SK-N-SH (cell line): ENCODE measurements around the gene AHCYL2. TPM values are rescaled to one million over a fixed set of nuclear protein-coding genes. Genes with fewer than 3 reads are reported as not detected.
A peak's percentile ranks its signal among the peaks of the same experiment; 100 is the strongest.
"Not testable (repeated sequence)": the region's sequence is repeated elsewhere in the genome, so short reads cannot be mapped to it uniquely, and the experiment has no call there.

ENCODE experiments used
- CTCF ChIA-PET: fragments of 300-600, 350-600 bp; formaldehyde crosslinking; extraction: SDS; loops from one replicate; lab custom pipeline; 2021; lab: Yijun Ruan, JAX
- POLR2A ChIA-PET: fragments of 350-600 bp; sonication (Branson Sonifier 250); formaldehyde crosslinking; extraction: SDS; loops from one replicate; lab custom pipeline; 2020; ENCODE audit warnings: antibody characterized with exemption, inconsistent platforms; lab: Yijun Ruan, JAX
- DNase-seq: peaks from one replicate; pipeline ENCODE4 v3.0.0; 2012
- H2AFZ ChIP-seq: fragments of 200-600 bp; sonication (generic); 2 replicates; pipeline ENCODE4 v1.8.1; 2016; ENCODE audit warnings: antibody characterized with exemption, mild to moderate bottlenecking, low read depth
- H3F3A ChIP-seq: fragments of 200-600 bp; sonication (generic); replicated peaks from 2 replicates; pipeline ENCODE3; 2016; ENCODE audit warnings: antibody characterized with exemption, mild to moderate bottlenecking; ENCODE audit not compliant: insufficient read depth
- H3K27ac ChIP-seq, 2 experiments: fragments of 200-500 bp in 1 of 2; fragments of 200-600 bp in 1 of 2; sonication (Bioruptor generic) in 1 of 2; sonication (generic), shearing (Covaris generic) in 1 of 2; 2 replicates each; pipeline versions ENCODE4 v1.5.1 to v1.6.1; 2014 to 2016; ENCODE audit warnings: low read depth in 2 of 2, inconsistent platforms in 1 of 2, low read length in 1 of 2, mild to moderate bottlenecking in 1 of 2, mixed read lengths in 1 of 2
- H3K27me3 ChIP-seq: fragments of 200-600 bp; sonication (generic), shearing (Covaris generic); 2 replicates; pipeline ENCODE4 v1.6.1; 2016; ENCODE audit warnings: mixed run types; ENCODE audit not compliant: insufficient read depth
- H3K36me3 ChIP-seq, 2 experiments: fragments of 200-500 bp in 1 of 2; fragments of 200-600 bp in 1 of 2; sonication (Bioruptor generic) in 1 of 2; sonication (generic) in 1 of 2; replicated peaks in 1 of 2; 2 replicates each; pipeline versions ENCODE3 to v1.5.1; 2014 to 2016; ENCODE audit warnings: low read length in 1 of 2, mild to moderate bottlenecking in 1 of 2; ENCODE audit not compliant: insufficient read depth in 2 of 2, control insufficient read depth in 1 of 2
- H3K4me1 ChIP-seq, 2 experiments: fragments of 200-500 bp in 1 of 2; fragments of 200-600 bp in 1 of 2; sonication (Bioruptor generic) in 1 of 2; sonication (generic), shearing (Covaris generic) in 1 of 2; 2 replicates each; pipeline versions ENCODE4 v1.5.1 to v1.6.1; 2014 to 2016; ENCODE audit warnings: low read depth in 1 of 2, low read length in 1 of 2, mixed run types in 1 of 2; ENCODE audit not compliant: insufficient read depth in 2 of 2, control insufficient read depth in 1 of 2
- H3K4me2 ChIP-seq: fragments of 200-600 bp; sonication (generic), shearing (Covaris generic); 2 replicates; pipeline ENCODE4 v1.6.1; 2017; ENCODE audit warnings: mixed run types
- H3K4me3 ChIP-seq, 2 experiments: fragments of 200-500 bp in 1 of 2; fragments of 200-600 bp in 1 of 2; sonication (Bioruptor generic) in 1 of 2; sonication (generic), shearing (Covaris generic) in 1 of 2; 2 replicates each; pipeline versions ENCODE4 v1.5.1 to v1.8.1; 2014 to 2016; ENCODE audit warnings: low read depth in 2 of 2, inconsistent platforms in 1 of 2, low read length in 1 of 2, mild to moderate bottlenecking in 1 of 2, mixed read lengths in 1 of 2, moderate library complexity in 1 of 2
- H3K79me2 ChIP-seq: fragments of 200-600 bp; sonication (generic); 2 replicates; pipeline ENCODE4 v1.8.1; 2017; ENCODE audit warnings: mild to moderate bottlenecking; ENCODE audit not compliant: insufficient read depth
- H3K9ac ChIP-seq: fragments of 200-600 bp; sonication (generic); 2 replicates; pipeline ENCODE4 v1.6.1; 2017; ENCODE audit warnings: mixed run types
- H3K9me2 ChIP-seq: fragments of 200-600 bp; sonication (generic); 2 replicates; pipeline ENCODE4 v1.6.1; 2017; ENCODE audit warnings: mixed run types
- H3K9me3 ChIP-seq: fragments of 200-600 bp; sonication (generic); 2 replicates; pipeline ENCODE4 v1.6.1; 2017; ENCODE audit warnings: mixed run types, mild to moderate bottlenecking, moderate library complexity
- H4K20me1 ChIP-seq: fragments of 200-600 bp; sonication (generic); 2 replicates; pipeline ENCODE4 v1.6.1; 2017; ENCODE audit warnings: mild to moderate bottlenecking, mixed run types; ENCODE audit not compliant: insufficient read depth
- RAD21 ChIP-seq: IDR thresholded peaks from 2 replicates; pipeline ENCODE4 v1.6.1; 2012; ENCODE audit warnings: mild to moderate bottlenecking, low read length
- RXRA ChIP-seq: IDR thresholded peaks from 2 replicates; pipeline ENCODE4 v1.4.0; 2012; ENCODE audit warnings: low read depth, mild to moderate bottlenecking, borderline replicate concordance
- SMC3 ChIP-seq: IDR thresholded peaks from 2 replicates; pipeline ENCODE4 v1.6.1; 2012; ENCODE audit warnings: low read depth, low read length, improper control_type of control experiment
- WGBS: methylation state at CpG from one replicate; pipeline ENCODE4 v1.1.6; 2017; ENCODE audit warnings: low lambda C conversion rate; 5-methylcytosine and 5-hydroxymethylcytosine counted together
- polyA plus RNA-seq, 3 experiments: library from polyadenylated mRNA; depleted of rRNA; stranded (reverse); fragments of >200 nt; gene quantifications; 2 replicates each; pipeline ENCODE4 v1.2.3, GENCODE V29; 2012

Gene AHCYL2
- polyA plus RNA-seq, 1 of the 3 experiments (the other 2 are of a cell fraction), result 20.4 TPM

- peak; percentile 73 for TF ChIP-seq RAD21
- no peak for TF ChIP-seq RXRA
- peak; percentile 34; the same call in 1 of the 2 replicates for TF ChIP-seq SMC3
Measured at GRCh38 chr7:129213828-129214227, 11.0 kb upstream of the AHCYL2 start (continued).

- peaks cover 11 to 18% of the 10 kb centered on the region in 2 experiments for H3K36me3 ChIP-seq
- H3F3A ChIP-seq, H4K20me1 ChIP-seq, H2AFZ ChIP-seq, H3K4me2 ChIP-seq, POLR2A ChIA-PET, H3K9me3 ChIP-seq, DNase-seq, H3K4me1 ChIP-seq, H3K27me3 ChIP-seq, H3K27ac ChIP-seq, H3K4me3 ChIP-seq, H3K79me2 ChIP-seq, H3K9me2 ChIP-seq, H3K9ac ChIP-seq: not testable (repeated sequence)
- 94% methylated on average over 15 of the region's 15 CpGs for WGBS
- CTCF ChIA-PET, result interaction anchor here (0.9 to 14.2 kb wide), 4 partner anchors 33 to 85 kb away, joined by 3 to 385 read pairs (median 26); no protein-coding TSS in a partner anchor
Measured at GRCh38 chr7:129215691-129216090, 9.1 kb upstream of the AHCYL2 start.

- H3K4me1 ChIP-seq, POLR2A ChIA-PET, H3K27ac ChIP-seq, H4K20me1 ChIP-seq, H3K9me2 ChIP-seq, H3K4me2 ChIP-seq, DNase-seq, H3K79me2 ChIP-seq, H2AFZ ChIP-seq, H3K4me3 ChIP-seq, H3K9me3 ChIP-seq, H3K27me3 ChIP-seq, H3F3A ChIP-seq, H3K9ac ChIP-seq: not testable (repeated sequence)
- CTCF ChIA-PET, result interaction anchor here (0.9 to 14.2 kb wide), 4 partner anchors 33 to 85 kb away, joined by 3 to 385 read pairs (median 26); no protein-coding TSS in a partner anchor
- 84% methylated on average over 10 of the region's 34 CpGs for WGBS
- peaks cover 6 to 14% of the 10 kb centered on the region in 2 experiments for H3K36me3 ChIP-seq
Measured at GRCh38 chr7:129216101-129216715, 8.6 kb upstream of the AHCYL2 start.

- H3K9me2 ChIP-seq, H2AFZ ChIP-seq, H3K9me3 ChIP-seq, DNase-seq, H3K27me3 ChIP-seq, H4K20me1 ChIP-seq, H3K4me1 ChIP-seq, H3K27ac ChIP-seq, H3K4me3 ChIP-seq, H3K36me3 ChIP-seq, H3K79me2 ChIP-seq, POLR2A ChIA-PET, H3K4me2 ChIP-seq, H3K9ac ChIP-seq, H3F3A ChIP-seq: not testable (repeated sequence)
- WGBS, result 60% methylated on average over 8 of the region's 8 CpGs
- CTCF ChIA-PET, result interaction anchor here (1.7 to 8.6 kb wide), 20 partner anchors 13 to 431 kb away, joined by 4 to 363 read pairs (median 32); partner anchors contain the start of gene SMO
Measured at GRCh38 chr7:129216821-129217416, 7.9 kb upstream of the AHCYL2 start.
